Measurements from ENCODE around the gene APEX2. TPM values are rescaled to one million over a fixed set of nuclear protein-coding genes. Genes with fewer than 3 reads are reported as not detected.

Gene APEX2
- total RNA-seq, 4 donors from 2014 or later = 1.0 to 9.5 (median 5.1) TPM

GRCh38 chrX:55014897-55015299 is 14.7 kb downstream of the APEX2 start:
- H3K27me3 ChIP-seq = no peaks in the 10 kb centered on the region
- intact Hi-C loops (cut with DNase I; ENCODE audit: low total_unique reads) = no loop called here

GRCh38 chrX:55026143-55026542 is 26.0 kb downstream of the APEX2 start:
- Histone ChIP-seq H3K27me3 (no peaks in the 10 kb centered on the region), H3K9me3 (no peaks in the 10 kb centered on the region), H3K27ac (no peak overlapping the region), H3K36me3 (no peaks in the 10 kb centered on the region), H3K4me1 (no peaks in the 10 kb centered on the region), H3K4me3 (no peak overlapping the region)
- intact Hi-C loops (cut with DNase I; ENCODE audit: low total_unique reads) = no loop called here
- TF ChIP-seq CTCF (IDR thresholded peaks at IDR 0.05) (no peak), POLR2A (IDR thresholded peaks at IDR 0.05) (no peak)
- DNase-seq = no peak

More at GRCh38 chrX:55014897-55015299, 14.7 kb downstream of the APEX2 start:
- Histone ChIP-seq H3K9me3 (no peaks in the 10 kb centered on the region), H3K27ac (no peak overlapping the region), H3K36me3 (no peaks in the 10 kb centered on the region), H3K4me3 (no peak overlapping the region), H3K4me1 (no peaks in the 10 kb centered on the region)
- TF ChIP-seq CTCF (IDR thresholded peaks at IDR 0.05) (no peak), POLR2A (IDR thresholded peaks at IDR 0.05) (no peak)
- DNase-seq = no peak

GRCh38 chrX:55026840-55027239 is 26.7 kb downstream of the APEX2 start:
- Histone ChIP-seq H3K27ac (no peak overlapping the region), H3K36me3 (no peaks in the 10 kb centered on the region), H3K9me3 (no peaks in the 10 kb centered on the region), H3K4me1 (no peaks in the 10 kb centered on the region), H3K27me3 (no peaks in the 10 kb centered on the region), H3K4me3 (no peak overlapping the region)
- DNase-seq = no peak
- TF ChIP-seq CTCF (IDR thresholded peaks at IDR 0.05) (no peak), POLR2A (IDR thresholded peaks at IDR 0.05) (no peak)
- intact Hi-C loops (cut with DNase I; ENCODE audit: low total_unique reads) = no loop called here

- Histone ChIP-seq H3K36me3 (no peaks in the 10 kb centered on the region), H3K9me3 (no peaks in the 10 kb centered on the region), H3K4me1 (no peaks in the 10 kb centered on the region), H3K4me3 (no peak overlapping the region), H3K27ac (no peak overlapping the region), H3K27me3 (no peaks in the 10 kb centered on the region)
- no peak for DNase-seq
- intact Hi-C loops (cut with DNase I; ENCODE audit: low total_unique reads) = no loop called here
- TF ChIP-seq POLR2A (IDR thresholded peaks at IDR 0.05) (no peak), CTCF (IDR thresholded peaks at IDR 0.05) (no peak)
These were observed 27.9 kb downstream of the APEX2 start for GRCh38 chrX:55028040-55028439.

- H3K4me3 ChIP-seq = no peak overlapping the region
- TF ChIP-seq POLR2A (IDR thresholded peaks at IDR 0.05) (no peak), CTCF (IDR thresholded peaks at IDR 0.05) (no peak)
- no peaks in the 10 kb centered on the region for H3K27me3 ChIP-seq
- no peak for DNase-seq
- H3K4me1 ChIP-seq = no peaks in the 10 kb centered on the region
- no peaks in the 10 kb centered on the region for H3K9me3 ChIP-seq
- no peak overlapping the region for H3K27ac ChIP-seq
- no peaks in the 10 kb centered on the region for H3K36me3 ChIP-seq
- intact Hi-C loops (cut with DNase I; ENCODE audit: low total_unique reads) = no loop called here
These were observed 28.4 kb downstream of the APEX2 start for GRCh38 chrX:55028611-55029010.

All from uterus (tissue), 4 donors.